Natural killer cell (primary cell): ENCODE results near the gene ACVR1. TPM values are rescaled to one million over a fixed set of nuclear protein-coding genes. Genes with fewer than 3 reads are reported as not detected.

Source experiments
- ATAC-seq, 3 donors: fragments of 150-1000 bp in 2 of 3; fragments of 200-7000 bp in 1 of 3; cut with Tn5 transposase; 1 replicate in 1 of 3; 2 replicates in 2 of 3; pipeline ENCODE4 v1.10.0; 2021; ENCODE audit warnings: mild to moderate bottlenecking in 2 of 3, moderate library complexity in 2 of 3
- DNase-seq, 2 donors: peaks; one replicate each; pipeline versions ENCODE4 v3.0.0 to v3.0.0-alpha.2; 2013 to 2021; ENCODE audit warnings: mixed read lengths in 1 of 2
- H3K27ac ChIP-seq: one replicate; pipeline ENCODE4 v1.5.1; 2013; ENCODE audit warnings: mild to moderate bottlenecking, low read length
- H3K27me3 ChIP-seq: one replicate; pipeline ENCODE4 v1.6.1; 2013; ENCODE audit warnings: low read length; ENCODE audit not compliant: control insufficient read depth, insufficient read depth
- H3K36me3 ChIP-seq: one replicate; pipeline ENCODE4 v1.6.1; 2013; ENCODE audit warnings: low read length; ENCODE audit not compliant: control insufficient read depth, insufficient read depth
- H3K4me1 ChIP-seq: one replicate; pipeline ENCODE4 v1.6.1; 2013; ENCODE audit warnings: low read length; ENCODE audit not compliant: control insufficient read depth, insufficient read depth
- H3K4me3 ChIP-seq: one replicate; pipeline ENCODE4 v1.5.1; 2013; ENCODE audit warnings: low read length
- H3K9me3 ChIP-seq: one replicate; pipeline ENCODE4 v1.6.1; 2013; ENCODE audit warnings: low read length; ENCODE audit not compliant: control insufficient read depth, insufficient read depth
- H3K27ac Mint-ChIP-seq, 2 donors: one replicate each; pipeline ENCODE4 v1.8.0; 2022; ENCODE audit warnings: mild to moderate bottlenecking in 2 of 2, mixed read lengths in 2 of 2, moderate library complexity in 1 of 2
- H3K27me3 Mint-ChIP-seq, 2 donors: one replicate each; pipeline ENCODE4 v1.8.0; 2022; ENCODE audit warnings: low read depth in 2 of 2, mixed read lengths in 2 of 2
- H3K36me3 Mint-ChIP-seq: one replicate; pipeline ENCODE4 v1.8.0; 2022; ENCODE audit warnings: mixed read lengths
- H3K4me1 Mint-ChIP-seq, 2 donors: one replicate each; pipeline ENCODE4 v1.8.0; 2022; ENCODE audit warnings: mixed read lengths in 2 of 2
- H3K4me3 Mint-ChIP-seq: one replicate; pipeline ENCODE4 v1.8.0; 2022; ENCODE audit warnings: mild to moderate bottlenecking, moderate library complexity, mixed read lengths
- H3K9me3 Mint-ChIP-seq, 2 donors: one replicate each; pipeline ENCODE4 v1.8.0; 2022; ENCODE audit warnings: mixed read lengths in 2 of 2
- CTCF ChIP-seq: fragments of 200-600 bp; IDR thresholded peaks from one replicate; pipeline ENCODE4 v1.8.0; 2022; ENCODE audit warnings: antibody characterized with exemption
- WGBS: methylation state at CpG from one replicate; pipeline ENCODE4 v1.1.7; 2013; ENCODE audit warnings: missing lambda C conversion rate; ENCODE audit not compliant: insufficient coverage; 5-methylcytosine and 5-hydroxymethylcytosine counted together
- intact Hi-C: fragments of 100-400 bp; cut with micrococcal nuclease; formaldehyde crosslinking; loops from one replicate; pipeline ENCODE4 v1.14.2; 2022
- total RNA-seq, 4 donors: library from RNA; stranded (reverse); fragments of 120-200 nt in 1 of 4; gene quantifications; one replicate each; pipeline versions ENCODE4 v1.2.3 to v1.2.4, GENCODE V29; 2013 to 2022

ACVR1 gene
- total RNA-seq, 3 donors from 2014 or later (not counting 1 experiment from before 2014, with no cell fraction given), result 3.3 to 6.9 (median 6.1) TPM

GRCh38 chr2:157874997-157875640 lies 1.0 kb downstream of the ACVR1 start:
- Mint-ChIP-seq H3K27me3 (no peaks in the 10 kb centered on the region), H3K27ac (peak overlapping the region; percentile 46 to 86), H3K4me3 (peak overlapping the region; percentile 93), H3K4me1 (peaks cover 14 to 20% of the 10 kb centered on the region in 2 donors), H3K9me3 (no peaks in the 10 kb centered on the region), H3K36me3 (no peaks in the 10 kb centered on the region)
- peak overlapping the region; percentile 44 for H3K4me3 ChIP-seq
- 8% methylated on average over 16 of the region's 21 CpGs for WGBS
- H3K9me3 ChIP-seq, result no peaks in the 10 kb centered on the region
- intact Hi-C loops, result no loop called here
- no peaks in the 10 kb centered on the region for H3K36me3 ChIP-seq
- peak overlapping the region; percentile 9 for H3K27ac ChIP-seq
- DNase-seq (peak in 1 of 2 donors; percentile 48), ATAC-seq (no peak)
- H3K4me1 ChIP-seq, result peaks cover 12% of the 10 kb centered on the region
- no peak for TF ChIP-seq CTCF
- H3K27me3 ChIP-seq, result no peaks in the 10 kb centered on the region

GRCh38 chr2:157874348-157874747 lies 1.8 kb downstream of the ACVR1 start:
- H3K27ac Mint-ChIP-seq, result peak overlapping the region in 1 of 2 donors; percentile 86
- H3K4me3 Mint-ChIP-seq, result peak overlapping the region; percentile 93
- H3K27me3 Mint-ChIP-seq, result no peaks in the 10 kb centered on the region
- ATAC-seq, result no peak
- peaks cover 14 to 20% of the 10 kb centered on the region in 2 donors for H3K4me1 Mint-ChIP-seq
- Histone ChIP-seq H3K4me3 (no peak overlapping the region), H3K36me3 (no peaks in the 10 kb centered on the region), H3K27ac (no peak overlapping the region), H3K9me3 (no peaks in the 10 kb centered on the region), H3K27me3 (no peaks in the 10 kb centered on the region), H3K4me1 (peaks cover 12% of the 10 kb centered on the region)
- TF ChIP-seq CTCF, result no peak
- WGBS, result 100% methylated on average over 3 of the region's 4 CpGs
- no peaks in the 10 kb centered on the region for H3K36me3 Mint-ChIP-seq
- intact Hi-C loops, result no loop called here
- DNase-seq, result no peak
- H3K9me3 Mint-ChIP-seq, result no peaks in the 10 kb centered on the region

- Histone ChIP-seq H3K4me3 (no peak overlapping the region), H3K27ac (no peak overlapping the region), H3K9me3 (no peaks in the 10 kb centered on the region), H3K27me3 (no peaks in the 10 kb centered on the region), H3K36me3 (no peaks in the 10 kb centered on the region), H3K4me1 (peaks cover 12% of the 10 kb centered on the region)
- Mint-ChIP-seq H3K36me3 (no peaks in the 10 kb centered on the region), H3K4me3 (no peak overlapping the region), H3K27me3 (no peaks in the 10 kb centered on the region), H3K4me1 (peaks cover 14 to 20% of the 10 kb centered on the region in 2 donors), H3K9me3 (no peaks in the 10 kb centered on the region), H3K27ac (no peak overlapping the region)
- DNase-seq (no peak), ATAC-seq (no peak)
- 100% methylated on average over 1 of the region's 2 CpGs for WGBS
- intact Hi-C loops, result no loop called here
- TF ChIP-seq CTCF, result no peak
These were observed 3.3 kb downstream of the ACVR1 start for GRCh38 chr2:157872791-157873190.

GRCh38 chr2:157871415-157871814 lies 4.7 kb downstream of the ACVR1 start:
- H3K4me3 Mint-ChIP-seq, result no peak overlapping the region
- no peak overlapping the region for H3K27ac ChIP-seq
- no peaks in the 10 kb centered on the region for H3K36me3 ChIP-seq
- no peak for TF ChIP-seq CTCF
- no peaks in the 10 kb centered on the region for H3K9me3 Mint-ChIP-seq
- no CpG with 5 or more reads among the region's 3 CpGs for WGBS
- H3K27ac Mint-ChIP-seq, result no peak overlapping the region
- peaks cover 6 to 11% of the 10 kb centered on the region in 2 donors for H3K4me1 Mint-ChIP-seq
- no peak for DNase-seq
- no peaks in the 10 kb centered on the region for H3K27me3 Mint-ChIP-seq
- no peak overlapping the region for H3K4me3 ChIP-seq
- peaks cover 8% of the 10 kb centered on the region for H3K4me1 ChIP-seq
- intact Hi-C loops, result no loop called here
- H3K27me3 ChIP-seq, result no peaks in the 10 kb centered on the region
- no peaks in the 10 kb centered on the region for H3K9me3 ChIP-seq
- no peaks in the 10 kb centered on the region for H3K36me3 Mint-ChIP-seq
- ATAC-seq, result no peak
